Testis (tissue), 3 donors: Measurements from ENCODE around the gene NDUFAF7. TPM values are rescaled to one million over a fixed set of nuclear protein-coding genes. Genes with fewer than 3 reads are reported as not detected.
"Not testable (repeated sequence)": the region's sequence is repeated elsewhere in the genome, so short reads cannot be mapped to it uniquely, and the experiment has no call there.

Experiments used
- DNase-seq: peaks from one replicate; pipeline ENCODE4 v3.0.0-alpha.2; 2019
- H3K27ac ChIP-seq, 2 donors: fragments of 200-600 bp; sonication (generic); one replicate each; pipeline ENCODE4 v1.5.1; 2019
- H3K27me3 ChIP-seq: fragments of 200-600 bp; sonication (generic); one replicate; pipeline ENCODE4 v1.5.1; 2019
- H3K36me3 ChIP-seq: fragments of 200-600 bp; sonication (generic); one replicate; pipeline ENCODE4 v1.5.1; 2017; ENCODE audit warnings: low read depth; ENCODE audit errors: missing control alignments
- H3K4me1 ChIP-seq: fragments of 200-600 bp; sonication (generic); one replicate; pipeline ENCODE4 v1.5.1; 2019
- H3K4me3 ChIP-seq, 2 donors: fragments of 200-600 bp; sonication (generic); one replicate each; pipeline ENCODE4 v1.5.1; 2017 to 2019
- H3K9me3 ChIP-seq: fragments of 200-600 bp; sonication (generic); one replicate; pipeline ENCODE4 v1.5.1; 2017
- POLR2A ChIP-seq: fragments of 450-650 bp; IDR thresholded peaks from one replicate; pipeline ENCODE4 v1.6.1; 2017; ENCODE audit warnings: antibody characterized with exemption, mild to moderate bottlenecking, moderate library complexity
- WGBS, 2 donors: methylation state at CpG; one replicate each; pipeline ENCODE4 v1.1.5; 2018; 5-methylcytosine and 5-hydroxymethylcytosine counted together
- intact Hi-C: fragments of 100-400 bp; cut with DNase I; formaldehyde crosslinking; loops from one replicate; pipeline ENCODE4 v1.15.1; 2023; ENCODE audit warnings: low total_unique reads
- polyA plus RNA-seq: library from polyadenylated mRNA; stranded (reverse); fragments of 350-450 nt; fragmentation: Illumina TruSeq; extraction: RNeasy Lipid Tissue Mini Kit (QIAGEN cat#74804); gene quantifications from one replicate; pipeline ENCODE4 v1.2.3, GENCODE V29; 2014; ENCODE audit warnings: low read depth, low replicate concordance; ENCODE audit not compliant: insufficient read depth
- total RNA-seq, 2 donors: library from RNA; depleted of rRNA; stranded (reverse); fragments of >200 nt; gene quantifications; one replicate each; pipeline ENCODE4 v1.2.3, GENCODE V29; 2016
- TF ChIP-seq, protein P1 (sequence below), 3 experiments: fragments of 450-650 bp in 2 of 3; fragments of 200-600 bp in 1 of 3; sonication (generic) in 1 of 3; IDR thresholded peaks; one replicate each; pipeline ENCODE4 v1.5.1; 2016 to 2019; ENCODE audit warnings: antibody characterized with exemption in 3 of 3, mild to moderate bottlenecking in 2 of 3, moderate library complexity in 1 of 3

The NDUFAF7 gene
- total and polyA plus RNA-seq, 3 donors from 2014 or later, result 47.2 to 170 (median 60.6) TPM

DNA sequence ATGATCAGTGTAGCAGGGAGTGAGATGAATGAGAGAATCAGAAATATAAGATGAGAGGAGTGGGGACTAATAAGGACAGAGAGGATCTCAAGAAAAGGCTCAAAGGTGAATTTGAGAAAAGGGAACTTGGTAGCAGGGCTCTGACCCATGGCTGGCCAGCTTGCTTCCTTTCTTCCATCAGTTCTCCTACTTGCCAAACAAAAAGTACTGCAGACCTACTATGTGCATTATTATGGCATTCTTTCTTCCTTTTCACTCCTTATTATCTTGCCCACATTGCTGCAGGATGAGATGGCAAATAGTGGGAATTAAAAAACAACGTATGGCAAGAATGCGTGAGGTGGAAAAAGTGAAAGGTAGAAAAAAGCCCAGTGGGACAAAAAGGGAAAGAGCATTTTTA is 60.2 kb downstream of the NDUFAF7 start:
- no peaks in the 10 kb centered on the region for H3K4me1 ChIP-seq
- intact Hi-C loops, result no loop called here
- H3K4me3 ChIP-seq, result no peak overlapping the region
- no peak for TF ChIP-seq POLR2A
- TF ChIP-seq, protein P1, sequence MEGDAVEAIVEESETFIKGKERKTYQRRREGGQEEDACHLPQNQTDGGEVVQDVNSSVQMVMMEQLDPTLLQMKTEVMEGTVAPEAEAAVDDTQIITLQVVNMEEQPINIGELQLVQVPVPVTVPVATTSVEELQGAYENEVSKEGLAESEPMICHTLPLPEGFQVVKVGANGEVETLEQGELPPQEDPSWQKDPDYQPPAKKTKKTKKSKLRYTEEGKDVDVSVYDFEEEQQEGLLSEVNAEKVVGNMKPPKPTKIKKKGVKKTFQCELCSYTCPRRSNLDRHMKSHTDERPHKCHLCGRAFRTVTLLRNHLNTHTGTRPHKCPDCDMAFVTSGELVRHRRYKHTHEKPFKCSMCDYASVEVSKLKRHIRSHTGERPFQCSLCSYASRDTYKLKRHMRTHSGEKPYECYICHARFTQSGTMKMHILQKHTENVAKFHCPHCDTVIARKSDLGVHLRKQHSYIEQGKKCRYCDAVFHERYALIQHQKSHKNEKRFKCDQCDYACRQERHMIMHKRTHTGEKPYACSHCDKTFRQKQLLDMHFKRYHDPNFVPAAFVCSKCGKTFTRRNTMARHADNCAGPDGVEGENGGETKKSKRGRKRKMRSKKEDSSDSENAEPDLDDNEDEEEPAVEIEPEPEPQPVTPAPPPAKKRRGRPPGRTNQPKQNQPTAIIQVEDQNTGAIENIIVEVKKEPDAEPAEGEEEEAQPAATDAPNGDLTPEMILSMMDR (IDR thresholded peaks at IDR 0.05), result no peak
- DNase-seq, result no peak
- H3K36me3 ChIP-seq, result no peaks in the 10 kb centered on the region
- H3K27ac ChIP-seq, result no peak overlapping the region
- H3K27me3 ChIP-seq, result no peaks in the 10 kb centered on the region
- WGBS, 2 donors, result 97 to 98% methylated on average over 2 of the region's 2 CpGs
- no peaks in the 10 kb centered on the region for H3K9me3 ChIP-seq

DNA sequence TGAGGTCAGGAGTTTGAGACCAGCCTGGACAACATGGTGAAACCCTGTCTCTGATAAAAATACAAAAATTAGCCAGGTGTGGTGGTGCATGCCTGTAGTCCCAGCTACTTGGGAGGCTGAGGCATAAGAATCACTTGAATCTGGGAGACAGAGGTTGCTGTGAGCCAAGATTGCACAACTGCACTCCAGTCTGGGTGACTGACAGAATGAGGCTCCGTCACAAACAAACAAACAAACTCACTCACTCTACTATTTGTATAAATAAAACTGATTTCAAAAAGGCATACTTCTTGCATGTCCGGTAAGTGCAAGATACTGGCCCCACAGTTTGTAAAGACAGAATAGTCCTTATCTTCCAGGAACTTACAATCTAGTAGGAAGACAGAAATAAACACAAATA is 63.4 kb downstream of the NDUFAF7 start:
- H3K9me3 ChIP-seq, intact Hi-C loops, H3K4me1 ChIP-seq, H3K27ac ChIP-seq, H3K4me3 ChIP-seq, H3K36me3 ChIP-seq, H3K27me3 ChIP-seq, DNase-seq: not testable (repeated sequence)
- 94 to 96% methylated on average over 2 of the region's 2 CpGs for WGBS, 2 donors

DNA sequence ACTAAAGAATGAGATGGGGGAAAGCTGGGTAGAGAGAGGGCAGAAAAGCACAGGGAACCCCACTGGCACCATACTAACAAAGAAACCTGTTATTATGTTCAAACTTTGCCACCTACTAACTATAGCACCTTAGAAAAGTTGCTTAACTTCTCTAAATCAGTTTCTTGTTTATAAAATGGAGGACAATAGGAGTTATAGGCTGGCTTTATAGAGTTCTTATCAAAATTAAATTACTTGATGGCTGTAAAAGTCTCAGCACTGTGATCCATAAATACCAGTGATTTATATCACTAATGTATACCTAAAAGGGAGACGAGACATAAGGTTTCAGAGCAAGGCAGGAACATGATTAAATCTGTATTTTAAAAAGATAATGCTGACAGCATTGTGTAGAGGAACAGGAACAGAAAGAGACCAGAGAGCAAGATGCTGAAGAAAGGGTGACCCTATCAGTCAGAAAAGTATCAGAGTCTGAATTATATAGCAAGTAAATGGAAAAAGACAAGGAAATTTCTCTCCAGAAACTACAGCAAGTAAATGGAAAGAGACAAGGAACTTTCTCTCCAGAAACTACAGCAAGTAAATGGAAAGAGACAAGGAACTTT is 64.1 kb downstream of the NDUFAF7 start:
- intact Hi-C loops, result no loop called here
- H3K27me3 ChIP-seq, result no peaks in the 10 kb centered on the region
- 80 to 83% methylated on average over 1 of the region's 1 CpG for WGBS, 2 donors

DNA sequence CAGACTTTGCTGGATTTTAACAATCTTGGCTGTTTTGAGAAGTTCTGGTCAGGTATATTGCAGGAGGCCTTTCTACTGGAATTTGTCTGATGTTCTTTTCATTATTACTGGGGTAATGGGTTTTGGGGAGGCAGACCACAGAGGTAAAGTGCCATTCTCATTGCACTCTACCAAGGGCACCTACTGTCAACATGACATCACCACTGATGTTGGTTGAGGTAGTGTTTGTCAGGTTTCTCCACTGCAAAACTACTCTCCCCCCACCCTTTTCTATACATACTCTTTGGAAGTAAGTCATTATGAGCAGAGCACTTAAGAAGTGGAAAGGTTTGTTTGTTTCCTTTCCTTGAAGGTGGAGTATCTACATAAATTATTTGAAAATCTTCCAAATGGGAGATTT is 66.2 kb downstream of the NDUFAF7 start:
- intact Hi-C loops, result no loop called here
- H3K27ac ChIP-seq, result no peak overlapping the region
- no peak for TF ChIP-seq POLR2A
- TF ChIP-seq, protein P1 (IDR thresholded peaks at IDR 0.05), result no peak

More for the DNA sequence above, 64.1 kb downstream of the NDUFAF7 start:
- H3K36me3 ChIP-seq, result no peaks in the 10 kb centered on the region
- no peak for DNase-seq
- no peaks in the 10 kb centered on the region for H3K4me1 ChIP-seq
- H3K4me3 ChIP-seq, result no peak overlapping the region
- TF ChIP-seq, protein P1 (IDR thresholded peaks at IDR 0.05), result no peak
- no peak for TF ChIP-seq POLR2A
- no peak overlapping the region for H3K27ac ChIP-seq
- H3K9me3 ChIP-seq, result no peaks in the 10 kb centered on the region

More for the DNA sequence above, 66.2 kb downstream of the NDUFAF7 start:
- Histone ChIP-seq H3K27me3 (no peaks in the 10 kb centered on the region), H3K9me3 (no peaks in the 10 kb centered on the region), H3K4me1 (no peaks in the 10 kb centered on the region), H3K36me3 (no peaks in the 10 kb centered on the region), H3K4me3 (no peak overlapping the region)
- no peak for DNase-seq

Other genes with a start within 250 kb of the NDUFAF7 start
- 10 to 100 TPM; 35.7 to 41.6 TPM for gene HEATR5B, start 147.3 kb upstream of the NDUFAF7 start, total RNA-seq
- 12.9 TPM for gene HEATR5B, start 147.3 kb upstream of the NDUFAF7 start, polyA plus RNA-seq
- 10 to 100 TPM; 16.6 to 21.6 TPM for gene GPATCH11, start 147.1 kb upstream of the NDUFAF7 start, total RNA-seq
- 13.5 TPM for gene GPATCH11, start 147.1 kb upstream of the NDUFAF7 start, polyA plus RNA-seq
- 10 to 100 TPM; 15.7 to 23.7 TPM for gene EIF2AK2, start 74.7 kb upstream of the NDUFAF7 start, total RNA-seq
- gene EIF2AK2, start 74.7 kb upstream of the NDUFAF7 start, polyA plus RNA-seq, result 8.5 TPM
- 1 to 10 TPM in 1 of 2 donors, under 1 TPM in 1; 0.31 to 3.8 TPM for gene SULT6B1, start 43.0 kb upstream of the NDUFAF7 start, total RNA-seq
- 1.7 TPM for gene SULT6B1, start 43.0 kb upstream of the NDUFAF7 start, polyA plus RNA-seq
- 10 to 100 TPM; 26.9 to 34.6 TPM for gene CEBPZOS, start 35.2 kb upstream of the NDUFAF7 start, total RNA-seq
- gene CEBPZOS, start 35.2 kb upstream of the NDUFAF7 start, polyA plus RNA-seq, result 41.3 TPM
- gene CEBPZ, start 62 bp upstream of the NDUFAF7 start, total RNA-seq, result 10 to 100 TPM; 50.5 to 60.9 TPM
- 29.5 TPM for gene CEBPZ, start 62 bp upstream of the NDUFAF7 start, polyA plus RNA-seq
- 10 to 100 TPM; 46.0 to 78.1 TPM for gene PRKD3, start 93.2 kb downstream of the NDUFAF7 start, total RNA-seq
- 52.3 TPM for gene PRKD3, start 93.2 kb downstream of the NDUFAF7 start, polyA plus RNA-seq
- 1 to 10 TPM; 2.9 to 3.2 TPM for gene QPCT, start 113.0 kb downstream of the NDUFAF7 start, total RNA-seq
- 5.6 TPM for gene QPCT, start 113.0 kb downstream of the NDUFAF7 start, polyA plus RNA-seq